ENCODE results near the gene TRIM67. TPM values are rescaled to one million over a fixed set of nuclear protein-coding genes. Genes with fewer than 3 reads are reported as not detected.

TRIM67 gene
- total RNA-seq, 1 donor from 2014 or later, result not detected

- peaks cover 10% of the 10 kb centered on the region for H3K9me3 Mint-ChIP-seq
- Histone ChIP-seq H3K4me2 (no peak overlapping the region), H3K9me3 (ENCODE audit: low read depth) (no peaks in the 10 kb centered on the region), H3K27me3 (peaks cover 2% of the 10 kb centered on the region), H3K9ac (no peak overlapping the region), H2AFZ (replicated peaks) (no peak overlapping the region), H3K27ac (no peak overlapping the region), H3K36me3 (no peaks in the 10 kb centered on the region), H3K4me3 (no peak overlapping the region), H3F3A (ENCODE audit: low read depth) (peaks cover 27% of the 10 kb centered on the region), H4K20me1 (ENCODE audit: low read depth) (no peaks in the 10 kb centered on the region), H3K79me2 (ENCODE audit: low read depth) (no peaks in the 10 kb centered on the region), H3K4me1 (peaks cover 33% of the 10 kb centered on the region)
- peaks cover 18% of the 10 kb centered on the region for H3K4me1 Mint-ChIP-seq
- H3K36me3 Mint-ChIP-seq, result no peaks in the 10 kb centered on the region
- no peak overlapping the region for H3K4me3 Mint-ChIP-seq
- DNase-seq (ENCODE audit: low spot score), result no peak
- H3K27me3 Mint-ChIP-seq (ENCODE audit: insufficient read depth, low read depth), result no peaks in the 10 kb centered on the region
- no peak overlapping the region for H3K27ac Mint-ChIP-seq
- TF ChIP-seq EZH2 (IDR thresholded peaks at IDR 0.05) (no peak), EZH2phosphoT487 (IDR thresholded peaks at IDR 0.05) (no peak)
- TF ChIP-seq, protein P1, sequence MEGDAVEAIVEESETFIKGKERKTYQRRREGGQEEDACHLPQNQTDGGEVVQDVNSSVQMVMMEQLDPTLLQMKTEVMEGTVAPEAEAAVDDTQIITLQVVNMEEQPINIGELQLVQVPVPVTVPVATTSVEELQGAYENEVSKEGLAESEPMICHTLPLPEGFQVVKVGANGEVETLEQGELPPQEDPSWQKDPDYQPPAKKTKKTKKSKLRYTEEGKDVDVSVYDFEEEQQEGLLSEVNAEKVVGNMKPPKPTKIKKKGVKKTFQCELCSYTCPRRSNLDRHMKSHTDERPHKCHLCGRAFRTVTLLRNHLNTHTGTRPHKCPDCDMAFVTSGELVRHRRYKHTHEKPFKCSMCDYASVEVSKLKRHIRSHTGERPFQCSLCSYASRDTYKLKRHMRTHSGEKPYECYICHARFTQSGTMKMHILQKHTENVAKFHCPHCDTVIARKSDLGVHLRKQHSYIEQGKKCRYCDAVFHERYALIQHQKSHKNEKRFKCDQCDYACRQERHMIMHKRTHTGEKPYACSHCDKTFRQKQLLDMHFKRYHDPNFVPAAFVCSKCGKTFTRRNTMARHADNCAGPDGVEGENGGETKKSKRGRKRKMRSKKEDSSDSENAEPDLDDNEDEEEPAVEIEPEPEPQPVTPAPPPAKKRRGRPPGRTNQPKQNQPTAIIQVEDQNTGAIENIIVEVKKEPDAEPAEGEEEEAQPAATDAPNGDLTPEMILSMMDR (IDR thresholded peaks at IDR 0.05), result no peak
Measured at GRCh38 chr1:231186356-231187115, 24.7 kb downstream of the TRIM67 start.

DNA sequence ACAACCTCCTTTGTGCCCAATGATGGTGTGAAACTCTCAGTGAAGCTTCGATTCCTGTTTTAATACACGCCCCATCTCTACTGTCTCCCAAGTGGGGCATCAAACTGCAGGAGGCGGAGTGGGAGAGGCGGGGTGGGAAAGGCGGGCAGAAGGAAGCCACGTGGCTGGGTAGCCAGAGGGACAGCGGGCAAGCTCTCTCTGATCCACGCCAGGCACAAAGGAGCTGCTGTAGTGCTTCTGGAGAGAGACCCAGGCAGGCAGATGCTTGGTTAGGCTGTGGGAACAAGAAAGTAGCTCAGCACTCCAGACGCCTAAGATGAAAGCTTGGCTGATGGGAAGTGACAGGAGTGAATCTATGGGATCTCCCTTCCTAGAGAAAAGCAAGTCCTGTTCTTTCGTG lies 25.7 kb downstream of the TRIM67 start:
- Histone ChIP-seq H3K27ac (no peak overlapping the region), H4K20me1 (ENCODE audit: low read depth) (no peaks in the 10 kb centered on the region), H3K36me3 (no peaks in the 10 kb centered on the region), H3K9me3 (ENCODE audit: low read depth) (no peaks in the 10 kb centered on the region), H3K4me3 (no peak overlapping the region), H2AFZ (replicated peaks) (no peak overlapping the region), H3K9ac (no peak overlapping the region), H3K4me2 (no peak overlapping the region), H3K79me2 (ENCODE audit: low read depth) (no peaks in the 10 kb centered on the region), H3K4me1 (peaks cover 34% of the 10 kb centered on the region), H3F3A (ENCODE audit: low read depth) (peaks cover 27% of the 10 kb centered on the region), H3K27me3 (no peaks in the 10 kb centered on the region)
- peak overlapping the region; percentile 65 for H3K27ac Mint-ChIP-seq
- H3K9me3 Mint-ChIP-seq, result peaks cover 10% of the 10 kb centered on the region
- H3K36me3 Mint-ChIP-seq, result no peaks in the 10 kb centered on the region
- no peak overlapping the region for H3K4me3 Mint-ChIP-seq
- H3K27me3 Mint-ChIP-seq (ENCODE audit: insufficient read depth, low read depth), result no peaks in the 10 kb centered on the region
- no peak for DNase-seq (ENCODE audit: low spot score)
- peaks cover 18% of the 10 kb centered on the region for H3K4me1 Mint-ChIP-seq
- TF ChIP-seq EZH2 (IDR thresholded peaks at IDR 0.05) (no peak), EZH2phosphoT487 (IDR thresholded peaks at IDR 0.05) (no peak)
- TF ChIP-seq, protein P1 (IDR thresholded peaks at IDR 0.05), result no peak

GRCh38 chr1:231188072-231188471 lies 26.2 kb downstream of the TRIM67 start:
- Histone ChIP-seq H3K4me1 (peaks cover 34% of the 10 kb centered on the region), H4K20me1 (ENCODE audit: low read depth) (no peaks in the 10 kb centered on the region), H3K9ac (no peak overlapping the region), H2AFZ (replicated peaks) (no peak overlapping the region), H3K4me2 (no peak overlapping the region), H3K27me3 (no peaks in the 10 kb centered on the region), H3K27ac (no peak overlapping the region), H3K9me3 (ENCODE audit: low read depth) (no peaks in the 10 kb centered on the region), H3K79me2 (ENCODE audit: low read depth) (no peaks in the 10 kb centered on the region), H3F3A (ENCODE audit: low read depth) (peaks cover 25% of the 10 kb centered on the region), H3K36me3 (no peaks in the 10 kb centered on the region), H3K4me3 (no peak overlapping the region)
- H3K4me3 Mint-ChIP-seq, result no peak overlapping the region
- peak overlapping the region; percentile 65 for H3K27ac Mint-ChIP-seq
- H3K4me1 Mint-ChIP-seq, result peaks cover 18% of the 10 kb centered on the region
- H3K9me3 Mint-ChIP-seq, result peaks cover 10% of the 10 kb centered on the region
- H3K36me3 Mint-ChIP-seq, result no peaks in the 10 kb centered on the region
- no peak for DNase-seq (ENCODE audit: low spot score)
- H3K27me3 Mint-ChIP-seq (ENCODE audit: insufficient read depth, low read depth), result peaks cover 3% of the 10 kb centered on the region
- TF ChIP-seq, protein P1 (IDR thresholded peaks at IDR 0.05), result no peak
- no peak for TF ChIP-seq EZH2phosphoT487 (IDR thresholded peaks at IDR 0.05)
- TF ChIP-seq EZH2 (IDR thresholded peaks at IDR 0.05), result no peak
